ENCODE measurements around the gene TOP3A.
A peak's percentile ranks its signal among the peaks of the same experiment; 100 is the strongest.

The TOP3A gene

GRCh38 chr17:18252160-18252559 lies 62.6 kb downstream of the TOP3A start:
- DNase-seq = no peak

GRCh38 chr17:18251204-18251603 lies 63.6 kb downstream of the TOP3A start:
- DNase-seq = no peak

GRCh38 chr17:18250708-18251107 lies 64.1 kb downstream of the TOP3A start:
- no peak for DNase-seq

- DNase-seq = no peak
Observed at GRCh38 chr17:18250259-18250658, 64.5 kb downstream of the TOP3A start.

GRCh38 chr17:18248811-18249210 lies 66.0 kb downstream of the TOP3A start:
- DNase-seq = no peak

- DNase-seq = peak; percentile 56 to 63
Observed at GRCh38 chr17:18248300-18248731, 66.5 kb downstream of the TOP3A start.

GRCh38 chr17:18247613-18248001 lies 67.2 kb downstream of the TOP3A start:
- no peak for DNase-seq

GRCh38 chr17:18246880-18247612 lies 67.7 kb downstream of the TOP3A start:
- no peak for DNase-seq

GRCh38 chr17:18246109-18246725 lies 68.6 kb downstream of the TOP3A start:
- no peak for DNase-seq

- DNase-seq = no peak
Observed at GRCh38 chr17:18245038-18245776, 69.6 kb downstream of the TOP3A start.

- DNase-seq = no peak
Observed at GRCh38 chr17:18241229-18241871, 73.4 kb downstream of the TOP3A start.

- no peak for DNase-seq
Observed at GRCh38 chr17:18240449-18240848, 74.3 kb downstream of the TOP3A start.

GRCh38 chr17:18238299-18238698 lies 76.5 kb downstream of the TOP3A start:
- DNase-seq = no peak

- no peak for DNase-seq
Observed at GRCh38 chr17:18237461-18237860, 77.3 kb downstream of the TOP3A start.

- DNase-seq = no peak
Observed at GRCh38 chr17:18236494-18236893, 78.3 kb downstream of the TOP3A start.

GRCh38 chr17:18235743-18236256 lies 79.0 kb downstream of the TOP3A start:
- DNase-seq = no peak

- no peak for DNase-seq
Observed at GRCh38 chr17:18234853-18235380, 79.9 kb downstream of the TOP3A start.

GRCh38 chr17:18233803-18234518 lies 80.8 kb downstream of the TOP3A start:
- no peak for DNase-seq

- DNase-seq = no peak
Observed at GRCh38 chr17:18231164-18231563, 83.6 kb downstream of the TOP3A start.

- DNase-seq = no peak
Observed at GRCh38 chr17:18230288-18231141, 84.3 kb downstream of the TOP3A start.

- no peak for DNase-seq
Observed at GRCh38 chr17:18229771-18230170, 85.0 kb downstream of the TOP3A start.

Data from activated CD4-positive, alpha-beta T cell treated with anti-CD3 and anti-CD28 coated beads, Interleukin-2, amount 50 U/mL, for 4 hours (primary cell).